BJ (cell line): Measurements from ENCODE around the gene ARHGAP45. TPM values are rescaled to one million over a fixed set of nuclear protein-coding genes. Genes with fewer than 3 reads are reported as not detected.
"Not testable (repeated sequence)": the region's sequence is repeated elsewhere in the genome, so short reads cannot be mapped to it uniquely, and the experiment has no call there.

Source experiments
- CTCF ChIA-PET: fragments of 350-600 bp; formaldehyde crosslinking; extraction: SDS; loops from one replicate; lab custom pipeline; 2021; ENCODE audit warnings: antibody characterized with exemption, inconsistent platforms; lab: Yijun Ruan, JAX
- POLR2A ChIA-PET: fragments of 300-600 bp; sonication (Branson Sonifier 250); formaldehyde crosslinking; extraction: SDS; loops from one replicate; lab custom pipeline; 2021; ENCODE audit warnings: antibody characterized with exemption; lab: Charles Lee
- DNase-seq: peaks from one replicate; pipeline ENCODE4 v3.0.0-alpha.2; 2011; ENCODE audit warnings: low read depth
- H3K27me3 ChIP-seq: 2 replicates; pipeline ENCODE4 v1.6.0; 2011; ENCODE audit warnings: low read length; ENCODE audit not compliant: control insufficient read depth, insufficient read depth
- H3K36me3 ChIP-seq: 2 replicates; pipeline ENCODE4 v1.5.1; 2011; ENCODE audit warnings: low read length; ENCODE audit not compliant: control insufficient read depth, insufficient read depth
- H3K4me3 ChIP-seq: 2 replicates; pipeline ENCODE4 v1.5.1; 2011; ENCODE audit warnings: low read depth, mild to moderate bottlenecking, control low read depth, low read length
- CTCF ChIP-seq: IDR thresholded peaks from 2 replicates; pipeline ENCODE4 v1.5.1; 2011; ENCODE audit warnings: low read depth, mild to moderate bottlenecking, control low read depth, inconsistent platforms, low read length, moderate library complexity; ENCODE audit not compliant: insufficient read depth
- polyA plus RNA-seq: library from polyadenylated mRNA; depleted of rRNA; stranded (reverse); fragments of >200 nt; gene quantifications from 2 replicates; pipeline ENCODE4 v1.2.3, GENCODE V29; 2011

Gene ARHGAP45
- polyA plus RNA-seq, 1 experiment: 0.13 TPM

DNA sequence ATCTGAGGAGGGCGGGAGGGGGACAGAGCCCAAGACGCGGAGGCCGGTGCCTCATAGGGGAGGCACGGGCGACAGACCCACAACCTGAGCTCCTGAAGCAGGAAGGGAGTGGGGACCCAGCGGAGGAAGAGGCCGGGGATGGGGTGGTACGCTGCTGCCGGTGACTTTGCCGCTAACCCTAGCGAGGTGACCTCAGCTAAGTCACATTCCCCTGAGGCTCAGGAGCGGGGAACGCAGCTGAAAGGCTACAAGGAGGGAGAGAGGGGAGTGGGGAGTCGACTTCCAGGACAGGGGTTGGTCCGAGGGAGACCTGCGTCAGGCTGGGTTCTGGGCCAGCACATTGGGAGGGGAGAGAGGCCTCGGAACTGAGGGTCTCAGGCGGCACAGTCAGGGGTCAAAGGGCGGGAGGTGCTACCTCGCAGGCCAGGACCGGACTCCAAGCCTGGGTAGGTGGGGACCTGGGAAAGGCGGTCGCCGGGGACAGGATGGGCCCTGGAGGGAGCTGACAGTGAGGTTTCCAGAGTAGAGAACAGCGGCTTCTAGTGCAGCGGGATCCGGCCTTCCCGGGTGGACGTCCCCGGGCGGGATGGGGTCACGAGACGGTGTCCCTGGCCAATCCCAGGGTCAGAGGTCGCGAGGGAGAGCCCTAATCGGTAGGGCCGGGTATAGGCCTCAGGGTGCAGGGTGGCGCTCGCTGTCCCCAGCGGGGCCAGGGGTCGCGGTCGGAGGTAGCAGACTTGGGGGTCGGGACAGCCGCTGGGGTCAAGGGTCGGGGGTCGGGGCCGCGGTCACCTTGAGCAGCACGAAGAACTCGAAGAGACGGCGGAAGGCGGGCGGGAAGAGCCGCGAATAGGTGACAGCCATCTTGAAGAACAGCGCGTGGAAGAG is 46.7 kb upstream of the ARHGAP45 start:
- Histone ChIP-seq H3K4me3 (peak overlapping the region; percentile 97), H3K36me3 (no peaks in the 10 kb centered on the region; the same call in 1 of the 2 replicates), H3K27me3 (no peaks in the 10 kb centered on the region)
- POLR2A ChIA-PET: interaction anchor here (0.6 kb wide), 1 partner anchor 246 kb away, joined by 5 read pairs; no protein-coding TSS in a partner anchor
- no peak for TF ChIP-seq CTCF
- no peak for DNase-seq
- CTCF ChIA-PET: interaction anchor here (0.7 to 1.2 kb wide), 3 partner anchors 17 to 224 kb away, joined by 3 to 4 read pairs (median 4); no protein-coding TSS in a partner anchor

DNA sequence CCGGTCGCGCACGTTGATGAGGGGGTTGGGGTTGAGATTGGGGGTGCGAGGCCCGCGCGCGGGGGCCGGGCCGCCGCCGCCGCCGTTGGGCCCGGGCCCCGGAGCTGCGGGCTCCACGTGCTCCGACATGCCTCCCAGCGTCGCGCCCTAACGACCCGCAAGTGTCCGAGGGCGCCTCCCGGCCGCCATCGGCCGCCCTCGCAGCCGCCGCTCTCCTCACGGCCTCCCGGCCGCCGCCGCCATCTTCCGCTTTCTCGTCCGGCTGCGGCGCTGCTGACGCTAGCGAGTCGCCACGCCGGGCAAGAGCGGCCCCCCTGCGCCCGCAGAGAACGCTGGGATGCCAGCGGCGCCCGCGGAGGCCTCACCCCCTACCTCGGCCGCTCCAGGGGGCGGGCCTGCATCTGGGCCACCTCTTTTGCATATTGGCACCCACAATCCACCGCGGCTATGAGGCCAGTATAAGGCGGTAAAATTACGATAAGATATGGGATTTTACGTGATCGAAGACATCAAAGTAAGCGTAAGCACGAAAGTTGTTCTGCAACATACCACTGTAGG is 46.0 kb upstream of the ARHGAP45 start, which contains the start of gene TMEM259:
Gene TMEM259 (minus strand): TSS at position 256 of the 558 bp plus-strand sequence. CDS start 127 bp downstream, at position 129.
- peak within 1 kb of the TSS; percentile 97 for H3K4me3 ChIP-seq
- H3K27me3 ChIP-seq: no peaks in the 10 kb centered on the region
- CTCF ChIA-PET: interaction anchor here (1.9 to 2.6 kb wide), 2 partner anchors 93 to 223 kb away, joined by 7 to 8 read pairs; no protein-coding TSS in a partner anchor
- DNase-seq: peak; percentile 68
- no peaks in the 10 kb centered on the region for H3K36me3 ChIP-seq
- POLR2A ChIA-PET: interaction anchor here (0.6 kb wide), 1 partner anchor 246 kb away, joined by 5 read pairs; no protein-coding TSS in a partner anchor
- no peak for TF ChIP-seq CTCF

- POLR2A ChIA-PET, H3K27me3 ChIP-seq, H3K36me3 ChIP-seq, DNase-seq, CTCF ChIA-PET, H3K4me3 ChIP-seq: not testable (repeated sequence)
Observed at GRCh38 chr19:1023883-1024188, 43.1 kb upstream of the ARHGAP45 start.

DNA sequence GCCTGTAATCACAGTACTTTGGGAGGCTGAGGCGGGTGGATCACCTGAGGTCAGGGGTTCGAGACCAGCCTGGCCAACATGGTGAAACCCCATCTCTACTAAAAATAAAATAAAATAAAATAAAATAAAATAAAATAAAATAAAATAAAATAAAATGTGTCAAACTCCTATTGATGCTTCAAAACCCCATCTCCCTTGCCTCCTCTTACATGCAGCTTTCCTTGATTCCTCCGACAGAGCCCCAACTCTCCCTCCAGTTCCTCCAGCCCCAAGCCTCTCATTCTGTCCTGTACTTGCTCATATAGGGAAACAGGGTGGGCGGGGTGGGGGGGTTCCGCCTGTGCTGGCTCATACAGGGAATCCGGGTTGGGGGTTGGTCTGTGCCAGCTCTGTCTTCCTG is 41.9 kb upstream of the ARHGAP45 start:
- H3K36me3 ChIP-seq, H3K27me3 ChIP-seq, H3K4me3 ChIP-seq, DNase-seq, POLR2A ChIA-PET: not testable (repeated sequence)
- CTCF ChIA-PET: interaction anchor here (1.4 kb wide), 1 partner anchor 15 kb away, joined by 3 read pairs; the partner anchor contains the start of gene ABCA7

- DNase-seq: no peak
- no peak for TF ChIP-seq CTCF
- Histone ChIP-seq H3K27me3 (no peaks in the 10 kb centered on the region), H3K36me3 (peaks cover 7% of the 10 kb centered on the region), H3K4me3 (peak within 1 kb of the TSS; percentile 96)
- ChIA-PET POLR2A (interaction anchor here (1.0 to 1.5 kb wide), 3 partner anchors 14 to 243 kb away, joined by 3 to 8 read pairs (median 4); partner anchors contain the start of genes ABCA7 and CIRBP), CTCF (interaction anchor here (0.6 to 1.7 kb wide), 6 partner anchors 11 to 242 kb away, joined by 3 to 6 read pairs (median 3); partner anchors contain the start of gene ABCA7)
Observed at GRCh38 chr19:1025960-1026782, 40.8 kb upstream of the ARHGAP45 start, which contains the start of gene CNN2. TSS of gene CNN2 (plus strand) at chr19:1026608. CDS start at chr19:1026662, 54 bp downstream.
